ENCODE results near the gene DNMBP.
A peak's percentile ranks its signal among the peaks of the same experiment; 100 is the strongest.

- no peak for TF ChIP-seq CTCF (IDR thresholded peaks at IDR 0.05)
- TF ChIP-seq GTF2I (CRISPR knock-in tag; conservative IDR thresholded peaks at IDR 0.05), result no peak
- TF ChIP-seq MAX (CRISPR knock-in tag; IDR thresholded peaks at IDR 0.05), result peak; percentile 43; the same call in 1 of the 2 replicates
- TF ChIP-seq FOXP1 (CRISPR knock-in tag; IDR thresholded peaks at IDR 0.05; ENCODE audit: borderline replicate concordance), result no peak
- no peak for TF ChIP-seq ZNF263 (CRISPR knock-in tag; IDR thresholded peaks at IDR 0.05; ENCODE audit: low read depth)
- TF ChIP-seq FOXJ3 (CRISPR knock-in tag; IDR thresholded peaks at IDR 0.05; ENCODE audit: borderline replicate concordance), result no peak
- no peak for TF ChIP-seq ZNF317 (CRISPR knock-in tag; IDR thresholded peaks at IDR 0.05; ENCODE audit: borderline replicate concordance, low read depth)
- TF ChIP-seq GABPB1 (CRISPR knock-in tag; IDR thresholded peaks at IDR 0.05), result no peak
- TF ChIP-seq SMAD3 (CRISPR knock-in tag; IDR thresholded peaks at IDR 0.05; ENCODE audit: borderline replicate concordance), result no peak
- peak; percentile 14; the same call in 1 of the 2 replicates for TF ChIP-seq PRDM15 (CRISPR knock-in tag; IDR thresholded peaks at IDR 0.05)
- no peak for TF ChIP-seq NR3C1 (CRISPR knock-in tag; conservative IDR thresholded peaks at IDR 0.05; ENCODE audit: low read depth)
- no peak for TF ChIP-seq IRF1 (CRISPR knock-in tag; IDR thresholded peaks at IDR 0.05)
Observed at GRCh38 chr10:99850021-99850766, 159.6 kb downstream of the DNMBP start.
